GM18909 (cell line): ENCODE data around the gene CXCL1.

ENCODE experiments used
- ATAC-seq: cut with Tn5 transposase; IDR thresholded peaks from one replicate; pipeline ENCODE4 v1.9.1; 2021; ENCODE audit warnings: mild to moderate bottlenecking; ENCODE audit not compliant: unreplicated experiment, poor library complexity

The CXCL1 gene

GRCh38 chr4:73869130-73870055 lies at the start of gene CXCL1:
Gene CXCL1 (plus strand): TSS chr4:73869393. CDS start chr4:73869471, 78 bp downstream.
- no peak for ATAC-seq

GRCh38 chr4:73821325-73821724 lies 47.9 kb upstream of the CXCL1 start:
- no peak for ATAC-seq

DNA sequence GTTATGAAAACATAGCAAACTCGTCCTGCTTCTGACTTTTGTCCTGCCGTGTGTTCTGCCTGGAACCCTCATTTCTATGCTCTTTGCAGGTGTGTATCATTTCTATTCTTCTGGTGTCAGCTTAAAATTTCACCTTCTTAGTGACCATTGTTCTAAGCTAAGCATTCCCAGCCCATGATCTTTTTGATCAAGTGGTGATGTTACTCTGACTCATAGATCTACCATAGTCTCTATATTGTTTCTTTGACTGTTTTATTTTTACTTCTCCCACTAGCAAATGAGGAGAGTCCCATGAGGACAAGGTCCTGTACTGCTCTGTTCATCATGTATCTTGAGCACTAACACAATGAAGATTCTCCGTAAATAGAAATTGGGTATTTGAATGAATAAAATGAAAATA lies 46.8 kb upstream of the CXCL1 start:
- ATAC-seq: no peak

GRCh38 chr4:73822812-73823504 lies 46.2 kb upstream of the CXCL1 start:
- ATAC-seq: no peak

DNA sequence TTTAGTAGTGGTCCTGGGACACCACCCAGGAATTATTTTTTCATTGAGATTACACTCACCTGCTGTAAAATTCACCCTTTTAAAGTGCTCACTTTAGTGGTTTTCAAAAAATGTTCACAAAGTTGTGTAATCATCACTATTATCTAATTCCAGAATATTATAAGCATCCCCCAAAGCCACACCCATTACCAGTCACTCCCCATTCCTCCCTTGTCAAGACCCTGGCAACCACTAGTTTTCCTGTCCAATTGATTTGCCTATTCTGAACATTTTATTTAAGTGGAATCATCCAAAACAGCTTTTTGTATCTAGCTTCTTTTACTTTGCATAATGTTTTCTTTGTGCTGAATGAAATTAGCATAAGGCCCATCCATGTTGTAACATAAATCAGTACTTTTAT lies 45.4 kb upstream of the CXCL1 start:
- ATAC-seq: no peak

GRCh38 chr4:73828956-73829355 lies 40.2 kb upstream of the CXCL1 start:
- ATAC-seq: no peak

DNA sequence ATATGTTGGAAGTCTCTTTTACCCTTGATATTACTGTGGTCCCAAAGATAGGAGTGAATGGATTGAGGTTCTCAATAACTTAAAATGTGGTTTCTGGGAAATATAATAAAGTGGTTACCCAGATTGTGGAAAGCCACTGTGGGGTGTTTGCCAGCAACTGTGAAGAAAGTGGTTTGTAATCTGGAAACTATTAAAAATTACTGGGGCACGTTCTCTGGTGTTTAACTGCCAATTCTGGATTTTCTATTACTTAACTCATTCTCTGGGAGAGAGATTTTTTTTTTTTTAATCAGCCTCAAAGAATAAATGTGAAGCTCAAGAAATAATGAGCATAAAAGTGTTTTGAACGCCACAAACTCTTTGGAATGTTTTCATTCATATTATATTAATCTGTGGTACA lies 37.6 kb upstream of the CXCL1 start:
- no peak for ATAC-seq

- ATAC-seq: no peak
Measured at GRCh38 chr4:73832651-73833237, 36.4 kb upstream of the CXCL1 start.

- no peak for ATAC-seq
Measured at GRCh38 chr4:73836373-73837279, 32.6 kb upstream of the CXCL1 start, which contains the start of gene CXCL6. Gene CXCL6 (plus strand): TSS chr4:73836678. CDS start chr4:73836751, 73 bp downstream.

GRCh38 chr4:73839071-73839470 lies 30.1 kb upstream of the CXCL1 start:
- ATAC-seq: no peak

DNA sequence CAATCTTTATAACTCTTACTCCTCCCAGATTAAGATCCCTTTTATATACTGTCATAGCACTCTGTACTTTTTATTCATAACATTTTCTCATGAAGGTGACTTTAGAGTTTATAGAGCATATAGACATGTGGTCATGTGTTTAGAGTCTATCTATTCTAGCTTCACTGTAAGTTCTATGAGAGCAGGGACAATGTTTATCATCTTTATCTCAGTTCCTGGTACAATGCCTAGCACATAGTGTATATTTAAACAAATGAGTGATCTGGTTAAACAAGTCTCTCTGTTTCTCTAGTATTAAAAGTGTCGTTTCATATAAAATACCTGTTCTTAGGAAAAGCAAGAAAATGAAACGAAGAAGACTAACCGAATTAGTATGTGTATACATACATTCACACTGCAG lies 29.5 kb upstream of the CXCL1 start:
- no peak for ATAC-seq

- no peak for ATAC-seq
Measured at GRCh38 chr4:73841243-73841925, 27.8 kb upstream of the CXCL1 start.

GRCh38 chr4:73842696-73843095 lies 26.5 kb upstream of the CXCL1 start:
- ATAC-seq: no peak

DNA sequence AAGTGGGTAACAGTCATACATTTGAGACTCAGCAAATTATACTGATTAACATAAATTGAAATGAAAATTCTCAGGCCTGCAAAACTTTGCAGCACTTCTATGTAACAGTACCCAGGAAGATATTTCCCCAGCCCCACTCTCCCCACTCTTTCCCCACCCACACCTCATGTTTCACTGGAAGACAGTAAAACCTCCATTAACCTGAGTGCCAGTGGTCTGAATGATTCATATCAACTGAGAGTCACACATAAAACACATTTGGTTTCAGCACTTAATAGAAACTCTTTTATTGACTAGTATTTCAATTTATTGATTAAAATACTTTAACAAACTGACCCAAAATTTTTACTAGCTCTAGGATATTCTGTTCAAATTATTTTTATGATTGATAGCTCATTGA lies 25.8 kb upstream of the CXCL1 start:
- no peak for ATAC-seq

DNA sequence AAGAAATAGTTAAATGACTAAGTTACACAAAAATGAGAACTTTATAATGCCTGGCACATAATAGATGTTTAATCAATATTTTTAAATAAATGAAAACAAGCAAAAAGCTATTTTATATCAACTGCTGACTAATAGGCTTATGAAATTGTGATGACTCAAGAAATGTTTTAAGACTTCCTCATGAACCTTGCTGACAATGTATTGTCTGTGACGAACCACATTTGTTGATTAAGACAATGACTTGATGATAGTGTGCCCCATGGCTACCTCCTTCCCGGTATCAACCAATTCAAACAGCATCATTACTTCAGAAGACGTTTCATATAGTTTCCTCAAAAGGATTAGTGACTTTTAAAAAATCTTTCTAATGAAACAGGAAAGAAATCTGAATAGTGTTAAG lies 24.8 kb upstream of the CXCL1 start:
- ATAC-seq: no peak

- ATAC-seq: no peak
Measured at GRCh38 chr4:73844806-73845205, 24.4 kb upstream of the CXCL1 start.

DNA sequence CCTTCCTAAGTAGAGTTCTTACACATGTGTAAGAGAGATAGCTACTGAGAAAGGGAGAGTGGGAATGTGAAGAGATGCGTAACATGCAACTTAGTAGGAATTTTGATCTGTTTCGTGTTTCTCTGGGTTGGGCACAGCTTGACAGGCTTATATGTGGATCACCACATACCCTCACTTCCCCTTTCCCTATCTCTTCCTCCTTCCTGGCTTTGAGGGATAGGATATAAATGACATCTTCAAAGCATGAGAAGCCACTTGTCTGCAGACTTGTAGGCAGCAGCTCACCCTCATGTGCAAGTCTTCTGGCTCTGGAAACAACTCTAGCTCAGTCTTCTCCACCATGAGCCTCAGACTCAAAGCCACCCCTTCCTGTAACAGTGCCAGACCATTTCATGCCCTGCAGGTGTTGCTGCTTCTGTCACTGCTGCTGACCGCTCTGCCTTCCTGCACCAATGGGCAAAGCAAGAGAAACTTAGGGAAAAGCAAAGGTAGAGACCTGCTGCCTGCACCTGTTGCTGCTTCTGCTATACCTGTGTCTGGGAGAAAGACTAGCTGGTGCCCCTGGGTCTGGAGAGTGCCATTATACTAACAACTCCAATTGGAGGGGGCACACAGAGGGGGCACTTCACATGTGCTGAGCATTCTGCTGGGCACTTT lies 21.5 kb upstream of the CXCL1 start:
- no peak for ATAC-seq

- ATAC-seq: no peak
Measured at GRCh38 chr4:73848183-73848777, 20.9 kb upstream of the CXCL1 start.
